CD4-positive, alpha-beta T cell (primary cell): ENCODE measurements around the gene FOXO3. TPM values are rescaled to one million over a fixed set of nuclear protein-coding genes. Genes with fewer than 3 reads are reported as not detected.
A peak's percentile ranks its signal among the peaks of the same experiment; 100 is the strongest.

Experiments used
- ATAC-seq: fragments of 200-7000 bp; cut with Tn5 transposase; one replicate; pipeline ENCODE4 v1.10.0; 2022; ENCODE audit warnings: mild to moderate bottlenecking; ENCODE audit not compliant: poor library complexity
- CTCF ChIA-PET: fragments of 350-600 bp; sonication (Branson Sonifier 250); formaldehyde crosslinking; loops from one replicate; lab custom pipeline; 2021; ENCODE audit warnings: antibody characterized with exemption, inconsistent platforms; lab: Charles Lee
- POLR2A ChIA-PET: fragments of 350-600 bp; sonication (Branson Sonifier 250); formaldehyde crosslinking; loops from one replicate; lab custom pipeline; 2021; ENCODE audit warnings: antibody characterized with exemption, inconsistent platforms; lab: Charles Lee
- DNase-seq, 14 experiments: peaks; one replicate each; pipeline ENCODE4 v3.0.0-alpha.2; 2013 to 2020; ENCODE audit warnings: mixed read lengths in 2 of 14
- H3K27ac ChIP-seq, 2 donors: one replicate each; pipeline versions ENCODE4 v1.5.1 to v1.7.0; 2013; ENCODE audit warnings: low read length in 2 of 2, low read depth in 1 of 2, mild to moderate bottlenecking in 1 of 2
- H3K27me3 ChIP-seq, 2 experiments: 1 replicate in 1 of 2; 2 replicates in 1 of 2; pipeline versions ENCODE4 v1.6.1 to v1.7.0; 2013; ENCODE audit warnings: low read length in 2 of 2, control low read depth in 1 of 2, mild to moderate bottlenecking in 1 of 2, moderate library complexity in 1 of 2; ENCODE audit not compliant: insufficient read depth in 2 of 2, control insufficient read depth in 1 of 2
- H3K36me3 ChIP-seq: one replicate; pipeline ENCODE4 v1.6.1; 2013; ENCODE audit warnings: low read length, control low read depth; ENCODE audit not compliant: insufficient read depth
- H3K4me1 ChIP-seq: one replicate; pipeline ENCODE4 v1.6.1; 2013; ENCODE audit warnings: low read length, control low read depth; ENCODE audit not compliant: insufficient read depth
- H3K4me3 ChIP-seq: one replicate; pipeline ENCODE4 v1.5.1; 2013; ENCODE audit warnings: mild to moderate bottlenecking, low read length, moderate library complexity
- H3K9me3 ChIP-seq, 2 experiments: 1 replicate in 1 of 2; 2 replicates in 1 of 2; pipeline versions ENCODE4 v1.6.1 to v1.7.0; 2013; ENCODE audit warnings: low read length in 2 of 2, mild to moderate bottlenecking in 2 of 2, control low read depth in 1 of 2, moderate library complexity in 1 of 2; ENCODE audit not compliant: control insufficient read depth in 1 of 2, insufficient read depth in 1 of 2
- H3K27ac Mint-ChIP-seq: one replicate; pipeline ENCODE4 v1.8.0; 2020; ENCODE audit warnings: mixed read lengths
- H3K27me3 Mint-ChIP-seq: one replicate; pipeline ENCODE4 v1.8.0; 2021; ENCODE audit warnings: mixed read lengths
- H3K36me3 Mint-ChIP-seq: one replicate; pipeline ENCODE4 v1.8.0; 2021; ENCODE audit warnings: low read depth, mixed read lengths
- H3K4me1 Mint-ChIP-seq: one replicate; pipeline ENCODE4 v1.8.0; 2021; ENCODE audit warnings: low read depth, mixed read lengths
- H3K4me3 Mint-ChIP-seq: one replicate; pipeline ENCODE4 v1.8.0; 2020; ENCODE audit warnings: mild to moderate bottlenecking, mixed read lengths
- H3K9me3 Mint-ChIP-seq: one replicate; pipeline ENCODE4 v1.8.0; 2020; ENCODE audit warnings: mixed read lengths
- intact Hi-C, 2 experiments: fragments of 100-400 bp; cut with DNase I in 1 of 2; cut with micrococcal nuclease in 1 of 2; formaldehyde crosslinking; loops; one replicate each; pipeline versions ENCODE4 v1.15.1 to v1.9.0; 2023 to 2025; cut with DNase I, micrococcal nuclease
- total RNA-seq, 174 experiments: library from RNA in 2 of 174; stranded (reverse) in 2 of 174; gene quantifications; one replicate each; pipeline ENCODE4 v1.2.3 and lab custom pipeline; 2021 to 2026
- TF ChIP-seq, protein P1 (sequence below): fragments of 200-600 bp; IDR thresholded peaks from one replicate; pipeline ENCODE4 v1.8.0; 2022; ENCODE audit warnings: antibody characterized with exemption, mild to moderate bottlenecking

FOXO3 gene
- total RNA-seq, 2 experiments from 2014 or later, result 24.3 to 25.3 TPM

DNA sequence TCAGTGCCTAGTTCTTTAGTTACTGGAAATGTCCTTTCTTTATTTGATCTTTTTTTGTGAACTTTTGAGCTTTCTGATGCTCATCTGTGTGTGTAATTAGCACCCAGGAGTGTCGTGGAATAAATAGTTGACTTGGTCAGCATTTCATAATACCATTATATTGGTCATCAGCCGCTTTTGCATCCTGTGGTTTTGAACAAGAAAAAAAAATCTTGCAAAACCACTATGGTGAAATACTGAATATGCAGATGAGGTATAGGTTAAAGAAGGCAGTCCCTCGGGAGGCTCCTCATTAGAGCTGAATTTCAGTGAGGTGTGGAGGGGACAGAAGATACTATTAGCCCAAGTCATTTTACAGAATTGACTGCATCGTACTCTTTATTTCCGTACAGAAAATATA lies 90.1 kb downstream of the FOXO3 start:
- no peak overlapping the region for H3K4me3 Mint-ChIP-seq
- no peak overlapping the region for H3K27ac Mint-ChIP-seq
- POLR2A ChIA-PET, result interaction anchor here (0.6 kb wide), 1 partner anchor 77 kb away, joined by 3 read pairs; no protein-coding TSS in a partner anchor
- Histone ChIP-seq H3K4me1 (peaks cover 20% of the 10 kb centered on the region), H3K36me3 (no peaks in the 10 kb centered on the region), H3K9me3 (no peaks in the 10 kb centered on the region), H3K4me3 (no peak overlapping the region), H3K27ac (no peak overlapping the region), H3K27me3 (no peaks in the 10 kb centered on the region)
- H3K4me1 Mint-ChIP-seq, result peaks cover 59% of the 10 kb centered on the region
- TF ChIP-seq, protein P1, sequence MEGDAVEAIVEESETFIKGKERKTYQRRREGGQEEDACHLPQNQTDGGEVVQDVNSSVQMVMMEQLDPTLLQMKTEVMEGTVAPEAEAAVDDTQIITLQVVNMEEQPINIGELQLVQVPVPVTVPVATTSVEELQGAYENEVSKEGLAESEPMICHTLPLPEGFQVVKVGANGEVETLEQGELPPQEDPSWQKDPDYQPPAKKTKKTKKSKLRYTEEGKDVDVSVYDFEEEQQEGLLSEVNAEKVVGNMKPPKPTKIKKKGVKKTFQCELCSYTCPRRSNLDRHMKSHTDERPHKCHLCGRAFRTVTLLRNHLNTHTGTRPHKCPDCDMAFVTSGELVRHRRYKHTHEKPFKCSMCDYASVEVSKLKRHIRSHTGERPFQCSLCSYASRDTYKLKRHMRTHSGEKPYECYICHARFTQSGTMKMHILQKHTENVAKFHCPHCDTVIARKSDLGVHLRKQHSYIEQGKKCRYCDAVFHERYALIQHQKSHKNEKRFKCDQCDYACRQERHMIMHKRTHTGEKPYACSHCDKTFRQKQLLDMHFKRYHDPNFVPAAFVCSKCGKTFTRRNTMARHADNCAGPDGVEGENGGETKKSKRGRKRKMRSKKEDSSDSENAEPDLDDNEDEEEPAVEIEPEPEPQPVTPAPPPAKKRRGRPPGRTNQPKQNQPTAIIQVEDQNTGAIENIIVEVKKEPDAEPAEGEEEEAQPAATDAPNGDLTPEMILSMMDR, result no peak
- H3K36me3 Mint-ChIP-seq, result peaks cover 12% of the 10 kb centered on the region
- CTCF ChIA-PET, result no interaction called here
- intact Hi-C loops, result no loop called here
- H3K9me3 Mint-ChIP-seq, result no peaks in the 10 kb centered on the region
- DNase-seq, result peak in 2 of 14 experiments; percentile 13 to 35
- ATAC-seq, result no peak
- H3K27me3 Mint-ChIP-seq, result no peaks in the 10 kb centered on the region

DNA sequence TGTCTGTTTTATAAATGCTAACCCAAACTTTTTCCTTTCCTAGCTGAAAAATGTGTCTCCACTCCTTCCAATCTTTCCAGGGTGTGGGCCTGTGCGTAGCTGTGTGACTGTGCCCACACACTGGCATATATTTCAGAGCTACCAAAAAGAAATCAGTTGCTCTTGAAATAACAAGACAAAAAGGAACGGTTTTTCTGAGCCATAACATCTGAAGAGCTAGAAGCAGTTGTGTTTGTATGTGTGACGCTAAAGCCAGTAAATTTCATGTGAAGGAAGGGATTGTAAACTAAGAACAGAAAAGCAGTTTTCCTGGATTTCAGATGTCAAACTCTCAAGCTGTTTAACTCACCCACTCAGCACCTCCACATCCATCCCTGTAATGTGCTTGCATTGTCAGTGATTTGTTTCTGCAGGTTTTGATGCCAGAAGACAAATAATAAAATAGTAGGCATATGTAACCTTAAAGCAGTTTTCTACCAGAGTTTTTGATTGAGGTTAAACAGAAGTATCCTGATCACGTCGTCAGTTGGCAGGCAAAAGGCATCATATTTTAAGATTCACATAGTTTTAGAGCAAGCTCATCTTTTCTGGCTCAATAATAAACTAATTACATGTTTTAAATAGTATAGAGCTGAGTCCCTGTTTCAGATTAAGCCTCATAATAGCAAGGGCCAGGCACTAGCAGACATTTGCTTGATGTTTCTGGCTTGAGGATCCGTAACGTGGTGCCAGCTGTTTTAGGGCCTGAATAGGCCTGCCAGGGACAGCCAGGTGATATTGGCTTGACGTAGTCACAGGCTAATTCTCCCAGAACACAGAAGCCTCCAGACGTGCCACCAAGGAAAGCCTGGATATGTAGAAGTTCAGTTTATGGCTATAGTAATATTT lies 90.9 kb downstream of the FOXO3 start:
- CTCF ChIA-PET, result no interaction called here
- peaks cover 20% of the 10 kb centered on the region for H3K4me1 ChIP-seq
- Mint-ChIP-seq H3K27me3 (no peaks in the 10 kb centered on the region), H3K36me3 (peaks cover 12% of the 10 kb centered on the region), H3K9me3 (no peaks in the 10 kb centered on the region), H3K4me1 (peaks cover 59% of the 10 kb centered on the region), H3K27ac (no peak overlapping the region), H3K4me3 (no peak overlapping the region)
- ATAC-seq, result no peak
- H3K27ac ChIP-seq, result no peak overlapping the region
- no peaks in the 10 kb centered on the region for H3K9me3 ChIP-seq
- POLR2A ChIA-PET, result interaction anchor here (0.6 kb wide), 1 partner anchor 78 kb away, joined by 3 read pairs; no protein-coding TSS in a partner anchor
- H3K27me3 ChIP-seq, result no peaks in the 10 kb centered on the region
- intact Hi-C loops, result no loop called here
- H3K4me3 ChIP-seq, result no peak overlapping the region
- no peaks in the 10 kb centered on the region for H3K36me3 ChIP-seq
- TF ChIP-seq, protein P1, result no peak
- DNase-seq, result no peak

DNA sequence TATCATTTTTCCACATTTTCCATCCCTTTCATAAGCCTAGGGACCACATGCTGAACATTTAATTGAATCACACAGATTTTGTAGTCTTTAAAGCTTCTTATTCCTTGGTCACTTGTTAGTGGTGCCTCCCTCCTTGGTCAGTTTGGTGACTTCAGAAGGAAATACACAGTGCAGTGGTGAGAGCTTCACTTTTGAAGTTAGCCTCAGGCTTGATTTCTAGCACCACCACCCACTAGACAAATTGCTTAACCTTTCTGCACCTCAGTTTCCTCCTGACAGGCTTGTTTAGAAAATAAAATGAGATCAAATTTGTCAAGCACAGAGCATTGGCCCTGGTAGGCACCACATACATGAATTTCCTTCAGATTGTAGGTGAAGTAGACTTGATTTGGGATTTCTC lies 91.7 kb downstream of the FOXO3 start:
- H3K27ac Mint-ChIP-seq, result no peak overlapping the region
- DNase-seq (no peak), ATAC-seq (no peak)
- Histone ChIP-seq H3K4me3 (no peak overlapping the region), H3K36me3 (no peaks in the 10 kb centered on the region), H3K4me1 (peaks cover 20% of the 10 kb centered on the region), H3K27ac (no peak overlapping the region), H3K9me3 (no peaks in the 10 kb centered on the region), H3K27me3 (no peaks in the 10 kb centered on the region)
- POLR2A ChIA-PET, result no interaction called here
- peaks cover 8% of the 10 kb centered on the region for H3K36me3 Mint-ChIP-seq
- H3K27me3 Mint-ChIP-seq, result no peaks in the 10 kb centered on the region
- TF ChIP-seq, protein P1, result no peak
- peaks cover 54% of the 10 kb centered on the region for H3K4me1 Mint-ChIP-seq
- no peak overlapping the region for H3K4me3 Mint-ChIP-seq
- CTCF ChIA-PET, result no interaction called here
- intact Hi-C loops, result no loop called here
- no peaks in the 10 kb centered on the region for H3K9me3 Mint-ChIP-seq
